ENCODE data around the gene RDH12.

DNA sequence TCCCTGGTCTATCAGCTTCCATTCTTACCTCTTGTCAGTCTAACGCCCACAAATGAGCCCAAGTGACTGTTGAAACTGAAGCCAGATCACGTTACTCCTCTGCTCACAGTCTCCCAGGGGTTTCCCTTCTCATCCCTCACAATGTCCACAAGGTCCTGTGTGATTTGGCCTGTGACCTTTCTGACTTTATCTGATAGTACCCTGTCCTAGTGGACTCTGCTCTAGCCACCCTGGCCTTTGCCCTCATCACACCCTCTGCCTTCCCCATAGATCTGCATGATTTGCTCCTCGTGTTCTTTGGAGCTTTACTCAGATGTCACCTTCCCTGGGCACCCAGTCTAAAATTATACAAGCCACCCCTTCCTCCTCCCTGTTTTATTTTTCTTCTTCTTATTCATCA is 55.5 kb downstream of the RDH12 start:
- TF ChIP-seq CTCF (IDR thresholded peaks at IDR 0.05; ENCODE audit: low read depth, low read length) = no peak
- no peak for TF ChIP-seq MAX (IDR thresholded peaks at IDR 0.05; ENCODE audit: low read depth, low read length)
